Muscle layer of colon (tissue), 2 donors: Measurements from ENCODE around the gene GP2.

ENCODE experiments used
- H3K27ac ChIP-seq: one replicate; pipeline ENCODE4 v1.7.0; 2013; ENCODE audit warnings: low read depth, mild to moderate bottlenecking, low read length, moderate library complexity
- H3K27me3 ChIP-seq, 2 donors: one replicate each; pipeline ENCODE4 v1.7.0; 2013; ENCODE audit warnings: low read length in 2 of 2, mild to moderate bottlenecking in 2 of 2; ENCODE audit not compliant: insufficient read depth in 2 of 2, control insufficient read depth in 1 of 2
- H3K36me3 ChIP-seq: one replicate; pipeline ENCODE4 v1.7.0; 2013; ENCODE audit warnings: mild to moderate bottlenecking, low read length; ENCODE audit not compliant: insufficient read depth
- H3K4me1 ChIP-seq: one replicate; pipeline ENCODE4 v1.7.0; 2013; ENCODE audit warnings: mild to moderate bottlenecking, low read length; ENCODE audit not compliant: insufficient read depth
- H3K4me3 ChIP-seq, 2 donors: one replicate each; pipeline ENCODE4 v1.7.0; 2013; ENCODE audit warnings: low read length in 2 of 2, low read depth in 1 of 2, mild to moderate bottlenecking in 1 of 2, moderate library complexity in 1 of 2
- H3K9ac ChIP-seq: one replicate; pipeline ENCODE4 v1.7.0; 2013; ENCODE audit warnings: low read length
- H3K9me3 ChIP-seq: one replicate; pipeline ENCODE4 v1.7.0; 2013; ENCODE audit warnings: mild to moderate bottlenecking, low read length
- donor health status: abdominal sarcoma.
- donor health status: Adenocarcinoma of cecum.

GP2 gene

DNA sequence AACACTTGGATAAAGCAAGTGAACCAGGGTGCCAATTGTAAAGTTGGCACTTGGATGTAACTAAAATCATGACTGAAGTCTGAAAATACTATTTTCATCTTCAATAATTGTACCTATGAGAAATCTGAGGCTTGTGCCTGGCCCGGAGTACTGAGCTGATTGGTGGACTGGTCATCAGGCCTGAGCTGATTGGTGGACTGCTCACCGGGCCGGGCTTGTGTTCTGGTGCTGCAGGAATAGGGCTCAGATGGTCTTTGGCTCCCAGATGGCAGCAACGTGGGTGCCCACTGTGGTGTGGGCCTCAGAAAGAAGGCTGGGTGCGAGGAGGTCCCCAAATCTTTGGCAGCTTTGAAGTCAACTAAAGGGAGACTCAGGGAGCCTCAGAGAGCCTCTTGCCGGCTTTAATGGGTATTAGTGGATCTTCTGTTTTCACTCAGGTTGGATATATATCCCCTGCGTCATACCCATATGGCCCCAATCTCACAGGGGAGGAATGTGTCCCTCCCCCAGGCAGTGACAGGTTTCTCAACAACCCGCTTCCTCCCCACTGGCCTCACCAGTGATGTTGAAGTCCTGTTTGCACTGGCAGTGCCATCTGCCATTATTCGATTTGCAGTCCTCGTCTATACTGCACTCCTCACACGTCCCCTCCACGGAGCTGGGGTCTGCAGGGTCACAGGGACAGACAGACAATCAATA, 20.5 kb upstream of the GP2 start:
- Histone ChIP-seq H3K27me3 (peaks cover 0 to 9% of the 10 kb centered on the region in 2 donors), H3K9me3 (no peaks in the 10 kb centered on the region), H3K4me3 (no peak overlapping the region), H3K36me3 (no peaks in the 10 kb centered on the region), H3K9ac (no peak overlapping the region), H3K27ac (no peak overlapping the region), H3K4me1 (no peaks in the 10 kb centered on the region)

DNA sequence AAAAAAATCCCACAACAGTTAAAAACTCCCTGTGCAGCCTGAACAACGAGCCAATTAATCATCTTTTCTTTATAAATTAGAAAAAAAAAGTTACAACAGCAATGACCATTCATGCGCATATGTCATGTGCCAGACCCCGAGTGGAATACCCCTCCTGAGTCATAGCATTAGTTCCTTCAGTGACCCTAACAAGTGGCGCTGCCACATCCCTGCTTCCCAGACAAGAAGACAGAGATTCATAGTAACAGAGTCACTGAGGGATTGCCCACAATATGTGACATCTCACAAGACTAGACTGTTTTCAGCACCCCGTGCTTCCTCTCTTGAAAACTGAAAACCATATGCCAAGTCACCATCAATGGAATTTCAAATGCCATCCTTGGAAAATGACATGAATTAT, 17.3 kb upstream of the GP2 start:
- Histone ChIP-seq H3K27me3 (peaks cover 0 to 9% of the 10 kb centered on the region in 2 donors), H3K4me1 (no peaks in the 10 kb centered on the region), H3K27ac (no peak overlapping the region), H3K9ac (no peak overlapping the region), H3K36me3 (no peaks in the 10 kb centered on the region), H3K4me3 (no peak overlapping the region), H3K9me3 (no peaks in the 10 kb centered on the region)

DNA sequence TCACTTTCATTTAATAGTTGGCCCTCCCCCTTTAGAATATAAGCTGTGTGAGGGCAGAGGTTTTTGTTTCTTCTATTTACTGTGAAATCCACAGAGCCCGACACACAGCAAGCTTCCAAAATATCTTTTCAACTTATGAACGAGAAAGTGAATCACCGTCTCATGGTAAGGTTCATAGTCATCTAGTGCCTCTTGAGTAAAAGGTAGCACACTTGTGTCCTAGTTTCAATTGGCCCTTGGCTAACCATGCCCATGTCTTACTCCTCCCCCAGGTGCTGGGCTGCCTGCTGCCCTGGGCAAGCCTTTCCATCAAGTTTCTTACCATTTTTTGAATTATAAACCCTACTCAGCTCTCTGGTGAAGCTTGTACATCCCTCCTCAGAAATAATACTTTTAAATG, 12.4 kb upstream of the GP2 start:
- H3K4me1 ChIP-seq = no peaks in the 10 kb centered on the region

DNA sequence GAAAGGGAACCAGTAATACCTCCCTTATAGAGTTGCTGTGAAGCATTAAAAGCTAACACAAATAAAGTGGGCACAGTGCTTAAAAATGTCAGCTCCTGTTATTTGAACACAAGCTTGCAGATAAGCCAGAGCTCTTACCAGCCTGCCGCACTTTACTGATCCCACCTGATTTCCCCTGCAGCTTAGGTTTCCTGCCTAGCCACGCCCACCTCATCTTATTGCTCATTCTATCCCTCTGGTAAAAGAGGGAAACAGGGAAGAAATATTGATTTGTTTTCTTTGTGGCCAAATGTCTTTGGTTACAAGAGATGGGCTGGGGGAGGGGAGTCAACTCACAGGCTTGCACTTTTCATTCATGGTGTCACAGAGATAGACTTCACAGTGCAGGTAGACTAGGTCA, 9.6 kb upstream of the GP2 start:
- no peaks in the 10 kb centered on the region for H3K36me3 ChIP-seq
- H3K27ac ChIP-seq = no peak overlapping the region
- H3K4me3 ChIP-seq = no peak overlapping the region
- no peaks in the 10 kb centered on the region for H3K27me3 ChIP-seq
- H3K9ac ChIP-seq = no peak overlapping the region
- H3K4me1 ChIP-seq = no peaks in the 10 kb centered on the region
- no peaks in the 10 kb centered on the region for H3K9me3 ChIP-seq

More for the DNA sequence above, 12.4 kb upstream of the GP2 start:
- Histone ChIP-seq H3K9me3 (no peaks in the 10 kb centered on the region), H3K27me3 (no peaks in the 10 kb centered on the region), H3K27ac (no peak overlapping the region), H3K9ac (no peak overlapping the region), H3K4me3 (no peak overlapping the region), H3K36me3 (no peaks in the 10 kb centered on the region)

DNA sequence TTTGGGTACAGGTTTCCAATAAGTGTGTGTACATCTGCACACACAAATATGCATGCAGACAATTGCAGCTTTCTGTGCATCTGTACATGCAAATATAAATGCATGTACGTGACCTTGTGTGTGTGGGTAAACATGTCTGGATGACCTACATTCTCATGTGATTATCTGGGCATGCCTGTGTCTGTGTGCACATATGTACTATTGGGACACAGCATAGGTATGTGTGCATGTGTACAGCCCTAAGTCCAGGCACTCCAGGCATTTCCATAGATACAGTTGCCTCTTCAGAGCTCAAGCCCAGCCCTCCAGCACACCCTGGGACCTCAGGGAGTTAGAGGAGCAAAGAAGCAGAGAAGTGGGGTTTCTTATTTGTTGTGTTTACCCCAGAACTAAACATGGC, 7.1 kb upstream of the GP2 start:
- Histone ChIP-seq H3K27me3 (no peaks in the 10 kb centered on the region), H3K4me3 (no peak overlapping the region), H3K36me3 (no peaks in the 10 kb centered on the region), H3K27ac (no peak overlapping the region), H3K9ac (no peak overlapping the region), H3K4me1 (no peaks in the 10 kb centered on the region), H3K9me3 (no peaks in the 10 kb centered on the region)

DNA sequence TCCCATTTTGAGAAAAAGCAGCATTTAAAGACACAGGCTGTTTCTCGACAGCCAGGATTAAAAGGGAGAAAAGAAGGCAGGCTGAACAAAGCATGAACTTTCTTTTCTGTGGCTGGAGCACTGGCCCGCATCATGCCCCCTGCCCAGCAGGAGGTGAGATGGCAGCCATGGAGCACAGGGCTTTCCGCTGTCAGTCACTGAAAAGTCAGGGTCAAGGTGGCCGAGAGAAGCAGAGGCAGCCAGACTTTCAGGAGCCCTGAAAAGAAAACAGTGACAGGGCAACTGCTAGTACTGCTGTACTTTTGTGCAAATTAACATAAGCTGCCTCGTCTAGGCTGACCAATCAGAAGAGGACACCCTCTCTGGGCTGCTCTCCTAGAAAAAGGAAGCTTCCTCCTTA, 5.8 kb upstream of the GP2 start:
- Histone ChIP-seq H3K27ac (no peak overlapping the region), H3K4me3 (no peak overlapping the region), H3K36me3 (no peaks in the 10 kb centered on the region), H3K27me3 (no peaks in the 10 kb centered on the region), H3K9me3 (no peaks in the 10 kb centered on the region), H3K4me1 (no peaks in the 10 kb centered on the region), H3K9ac (no peak overlapping the region)

DNA sequence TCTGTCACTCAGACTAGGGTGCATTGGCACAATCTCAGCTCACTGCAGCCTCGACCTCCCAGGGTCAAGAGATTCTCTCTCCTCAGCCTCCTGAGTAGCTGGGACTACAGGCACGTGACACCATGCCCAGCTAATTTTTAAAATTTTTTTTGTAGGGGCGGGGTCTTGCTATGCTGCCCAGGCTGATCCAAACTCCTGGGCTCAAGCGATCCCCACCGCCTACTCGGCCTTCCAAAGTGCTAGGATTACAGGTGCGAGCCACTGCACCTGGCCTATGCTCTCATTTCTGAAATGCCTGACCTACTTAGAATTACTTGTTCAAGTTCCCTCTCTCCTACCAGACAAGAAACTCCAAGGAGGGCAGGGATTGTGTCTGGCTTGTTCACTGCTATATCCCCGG, 5.1 kb upstream of the GP2 start:
- Histone ChIP-seq H3K9ac (no peak overlapping the region), H3K4me3 (no peak overlapping the region), H3K9me3 (no peaks in the 10 kb centered on the region), H3K27me3 (no peaks in the 10 kb centered on the region), H3K27ac (no peak overlapping the region), H3K36me3 (no peaks in the 10 kb centered on the region), H3K4me1 (no peaks in the 10 kb centered on the region)

DNA sequence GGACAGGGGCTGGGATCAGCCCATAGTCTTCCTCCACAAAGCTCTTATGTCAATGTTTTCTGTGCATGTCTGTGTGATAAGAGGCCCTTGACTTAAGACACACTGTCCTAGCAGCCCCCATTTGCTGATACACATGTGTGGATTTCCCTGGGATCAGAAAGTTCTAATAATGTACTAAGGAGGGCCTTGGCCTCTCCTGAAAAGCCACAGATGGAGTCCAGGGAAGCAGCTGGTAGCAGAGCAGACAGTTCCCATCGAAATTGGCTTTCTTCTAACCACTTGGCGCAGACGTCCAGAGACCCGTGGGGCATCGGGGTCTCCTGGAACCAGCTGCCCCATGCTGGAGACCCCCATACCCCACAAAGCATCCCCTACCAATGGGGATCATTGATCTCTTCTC, 4.3 kb upstream of the GP2 start:
- H3K27ac ChIP-seq = no peak overlapping the region
- no peaks in the 10 kb centered on the region for H3K9me3 ChIP-seq
- no peaks in the 10 kb centered on the region for H3K4me1 ChIP-seq
- no peak overlapping the region for H3K9ac ChIP-seq
- no peaks in the 10 kb centered on the region for H3K36me3 ChIP-seq
- H3K4me3 ChIP-seq = no peak overlapping the region
- H3K27me3 ChIP-seq = no peaks in the 10 kb centered on the region

DNA sequence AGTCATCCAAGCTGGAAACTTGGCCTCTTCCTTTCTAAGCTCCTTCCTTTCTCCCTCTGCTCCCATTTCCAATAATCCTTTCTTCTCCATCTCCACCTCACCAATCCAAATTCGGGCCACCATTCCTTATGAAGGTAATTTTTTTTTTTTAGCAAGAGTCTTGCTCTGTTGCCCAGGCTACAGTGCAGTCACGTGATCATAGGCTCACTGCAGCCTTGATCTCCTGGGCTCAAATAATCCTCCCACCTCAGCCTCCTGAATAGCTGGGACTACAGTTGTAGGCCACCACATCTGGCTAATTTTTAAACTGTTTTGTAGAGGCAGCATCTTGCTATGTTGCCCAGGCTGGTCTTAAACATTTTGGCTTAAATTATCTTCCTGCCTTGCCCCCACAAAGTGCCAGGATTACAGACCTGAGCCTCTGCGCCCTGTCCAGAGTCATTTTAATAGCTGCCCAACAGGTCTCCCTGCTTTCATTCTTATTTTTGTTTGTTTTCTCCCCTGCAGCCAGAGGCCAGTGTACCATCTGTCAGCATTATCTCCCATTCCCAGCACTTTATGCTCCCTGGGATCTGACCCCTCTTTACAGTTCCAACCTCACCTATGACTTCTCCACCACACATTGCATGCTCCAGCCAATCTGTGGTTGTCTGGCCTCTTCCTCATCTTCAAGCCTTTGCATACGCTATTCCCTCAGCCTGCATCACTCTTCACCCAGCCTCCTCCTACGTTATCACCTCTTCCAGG, 2.3 kb upstream of the GP2 start:
- Histone ChIP-seq H3K9me3 (no peaks in the 10 kb centered on the region), H3K4me3 (no peak overlapping the region), H3K4me1 (no peaks in the 10 kb centered on the region), H3K27me3 (no peaks in the 10 kb centered on the region), H3K27ac (no peak overlapping the region), H3K9ac (no peak overlapping the region), H3K36me3 (no peaks in the 10 kb centered on the region)

DNA sequence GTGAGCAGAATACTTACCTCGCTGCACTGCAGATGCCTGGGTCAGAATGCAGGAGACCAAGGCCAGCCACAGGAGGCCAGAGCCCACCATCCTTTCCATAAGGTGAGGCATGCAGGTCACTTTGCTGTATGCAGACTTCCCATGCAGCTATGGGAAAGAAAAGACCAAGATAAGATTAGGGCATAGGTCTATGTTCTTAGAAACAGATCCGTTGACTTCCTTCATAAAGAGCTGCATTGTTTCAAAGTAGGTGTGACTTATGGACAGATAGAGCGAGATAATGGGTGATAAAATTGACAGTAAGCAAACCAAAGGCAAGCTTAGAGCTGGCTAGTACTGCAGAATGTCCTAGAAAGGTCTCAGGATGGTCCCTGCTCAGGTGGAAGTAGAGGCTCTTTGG, 992 bp downstream of the GP2 start:
- H3K27ac ChIP-seq = no peak overlapping the region
- H3K4me3 ChIP-seq = no peak overlapping the region

DNA sequence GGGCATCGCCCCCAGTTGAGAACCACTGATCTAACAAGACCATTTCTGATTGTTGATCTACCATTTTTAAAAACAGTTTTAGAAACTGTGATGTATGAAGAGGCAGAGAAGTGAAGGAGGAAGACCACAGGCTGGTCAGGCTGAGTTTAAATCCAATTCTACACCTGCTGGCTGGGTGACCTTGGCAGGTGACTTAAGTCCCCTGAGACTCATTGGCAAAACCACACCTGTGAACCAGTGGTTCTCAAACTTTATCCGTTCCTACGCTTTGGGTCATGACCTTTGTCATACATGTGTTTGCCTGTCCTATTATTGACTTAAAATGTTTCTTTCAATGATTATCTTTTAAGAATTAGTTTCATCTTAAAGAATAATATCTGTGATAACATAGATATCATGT, 2.3 kb downstream of the GP2 start:
- no peaks in the 10 kb centered on the region for H3K36me3 ChIP-seq
- no peaks in the 10 kb centered on the region for H3K9me3 ChIP-seq
- H3K27ac ChIP-seq = no peak overlapping the region
- H3K4me3 ChIP-seq = no peak overlapping the region
- no peaks in the 10 kb centered on the region for H3K27me3 ChIP-seq
- H3K9ac ChIP-seq = no peak overlapping the region
- H3K4me1 ChIP-seq = no peaks in the 10 kb centered on the region

More for the DNA sequence above, 992 bp downstream of the GP2 start:
- H3K27me3 ChIP-seq = no peaks in the 10 kb centered on the region
- H3K9ac ChIP-seq = no peak overlapping the region
- H3K4me1 ChIP-seq = no peaks in the 10 kb centered on the region
- no peaks in the 10 kb centered on the region for H3K9me3 ChIP-seq
- no peaks in the 10 kb centered on the region for H3K36me3 ChIP-seq

DNA sequence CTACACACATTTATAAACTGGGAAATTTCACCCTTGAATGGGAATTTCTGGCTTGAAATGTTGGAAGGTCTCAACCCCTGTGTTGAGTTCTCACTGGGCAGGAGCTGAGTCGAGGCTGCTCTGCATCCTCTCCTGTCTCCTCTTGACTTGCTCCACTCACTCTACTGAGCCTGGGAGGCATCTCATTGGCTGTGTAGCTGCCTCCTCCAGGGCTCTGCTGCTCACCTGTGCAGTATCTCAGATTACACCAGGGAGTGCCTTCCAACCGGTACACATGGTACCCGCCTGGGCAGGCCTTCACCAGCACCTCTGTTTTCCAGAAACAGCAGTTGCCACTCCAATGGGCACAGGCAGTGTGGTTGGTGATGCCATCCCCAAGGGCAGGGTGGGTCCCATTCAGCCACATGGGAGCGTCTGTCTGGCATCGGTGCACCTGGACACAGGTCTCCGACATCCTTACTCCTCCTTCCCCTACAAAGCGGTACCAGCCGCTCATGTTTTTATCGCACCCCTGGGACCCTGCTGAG, 3.7 kb downstream of the GP2 start:
- H3K9me3 ChIP-seq = no peaks in the 10 kb centered on the region
- H3K9ac ChIP-seq = no peak overlapping the region
- H3K27ac ChIP-seq = no peak overlapping the region
- H3K4me3 ChIP-seq = no peak overlapping the region
- no peaks in the 10 kb centered on the region for H3K36me3 ChIP-seq
- no peaks in the 10 kb centered on the region for H3K27me3 ChIP-seq
- no peaks in the 10 kb centered on the region for H3K4me1 ChIP-seq
